Activated CD8-positive, alpha-beta memory T cell treated with anti-CD3 and anti-CD28 coated beads, Interleukin-2, amount 50 U/mL, for 4 hours (primary cell): Measurements from ENCODE around the gene TEX55.
"Not testable (repeated sequence)": the region's sequence is repeated elsewhere in the genome, so short reads cannot be mapped to it uniquely, and the experiment has no call there.

ENCODE experiments used
- DNase-seq: peaks from one replicate; pipeline ENCODE4 v3.0.0-alpha.2; 2020

The TEX55 gene

DNA sequence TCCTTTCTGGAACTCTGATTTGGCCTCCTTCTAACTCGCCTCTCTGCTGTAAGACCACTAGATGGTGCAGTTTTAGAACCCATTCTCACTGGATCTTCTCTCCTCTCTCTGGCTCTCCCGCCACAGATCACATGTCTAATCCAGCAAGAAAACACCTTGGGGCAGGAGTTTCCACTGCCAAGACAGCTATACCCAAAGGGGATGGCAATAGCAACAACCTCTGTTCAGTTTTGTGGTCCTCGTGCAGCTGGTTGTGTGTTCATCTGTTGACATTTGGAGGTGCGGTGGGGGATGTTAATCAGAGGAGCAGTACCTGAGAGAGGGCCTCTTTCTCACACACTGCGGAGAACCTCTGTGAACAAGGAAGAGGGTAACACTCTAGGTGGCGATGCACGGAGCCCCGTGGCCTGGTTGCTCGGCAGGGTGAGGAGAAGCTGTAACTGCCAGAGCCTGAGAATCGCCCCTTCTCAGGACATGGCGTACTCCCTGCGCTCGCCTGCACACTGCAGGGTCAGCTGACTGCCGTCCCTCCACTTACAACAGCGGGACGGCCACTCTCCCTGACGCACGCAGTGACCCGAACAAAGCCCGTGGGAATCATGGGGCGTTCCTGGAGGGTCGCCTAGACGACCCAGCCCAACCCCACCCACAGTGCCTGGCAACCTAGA, at the start of gene TEX55:
TEX55 (plus strand) TSS at position 666 of the 668 bp plus-strand sequence. CDS start 25 bp downstream, outside the sequence.
- DNase-seq = no peak

GRCh38 chr3:119098003-119098402, 48.0 kb upstream of the TEX55 start:
- DNase-seq = no peak

- DNase-seq = no peak
These were observed 47.2 kb upstream of the TEX55 start for GRCh38 chr3:119098619-119099222.

DNA sequence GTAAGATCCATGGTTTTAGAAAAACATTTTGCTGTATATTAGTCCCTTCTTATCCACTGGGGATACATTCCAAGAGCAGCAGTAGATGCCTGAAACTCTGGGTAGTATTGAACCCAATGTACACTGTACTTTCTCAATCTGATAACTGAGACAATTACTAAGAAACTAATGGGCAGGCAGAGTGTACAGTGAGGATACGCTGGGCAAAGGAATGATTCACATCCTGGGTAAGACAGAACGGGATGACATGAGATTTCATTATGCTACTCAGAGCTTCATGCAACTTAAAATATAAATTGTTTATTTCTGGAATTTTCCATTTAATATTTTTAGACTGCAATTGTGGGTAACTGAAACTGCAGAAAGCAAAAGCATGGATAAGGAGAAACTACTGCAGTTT, 46.2 kb upstream of the TEX55 start:
- DNase-seq = no peak

GRCh38 chr3:119104031-119104430, 41.9 kb upstream of the TEX55 start:
- no peak for DNase-seq

DNA sequence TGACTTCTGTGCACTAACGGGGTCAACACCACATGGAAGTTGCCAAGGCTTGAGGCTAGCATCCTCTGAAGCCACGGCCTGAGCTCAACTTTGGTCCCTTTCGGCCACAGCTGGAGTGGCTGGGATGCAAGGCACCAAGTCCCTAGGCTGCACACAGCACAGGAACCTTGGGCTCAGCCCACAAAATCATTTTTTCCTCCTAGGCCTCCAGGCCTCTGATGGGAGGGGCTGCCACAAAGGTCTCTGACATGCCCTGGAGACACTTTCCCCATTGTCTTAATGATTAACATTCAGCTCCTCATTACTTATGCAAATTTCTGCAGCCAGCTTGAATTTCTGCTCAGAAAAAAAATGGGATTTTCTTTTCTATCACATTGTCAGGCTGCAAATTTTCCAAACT, 27.6 kb upstream of the TEX55 start:
- not testable (repeated sequence) for DNase-seq

DNA sequence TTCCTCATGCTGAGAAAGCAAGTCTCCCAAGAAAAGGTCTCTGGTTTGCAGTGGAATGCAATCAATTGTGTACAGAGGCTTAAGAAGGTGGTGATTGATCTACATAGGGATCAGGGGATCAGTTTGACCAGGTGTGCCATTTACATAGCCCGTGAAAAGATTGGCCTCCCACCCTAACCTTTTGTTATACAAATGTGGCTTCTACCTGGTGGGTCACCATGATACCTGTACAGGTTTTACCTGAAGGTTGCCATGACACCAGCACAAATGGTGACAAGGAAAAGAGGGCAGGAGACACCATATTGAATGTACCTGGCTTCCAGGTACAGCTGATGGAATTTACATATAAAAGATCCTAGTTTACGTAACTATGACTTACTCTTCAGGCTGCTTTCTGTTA, 25.5 kb upstream of the TEX55 start:
- no peak for DNase-seq

DNA sequence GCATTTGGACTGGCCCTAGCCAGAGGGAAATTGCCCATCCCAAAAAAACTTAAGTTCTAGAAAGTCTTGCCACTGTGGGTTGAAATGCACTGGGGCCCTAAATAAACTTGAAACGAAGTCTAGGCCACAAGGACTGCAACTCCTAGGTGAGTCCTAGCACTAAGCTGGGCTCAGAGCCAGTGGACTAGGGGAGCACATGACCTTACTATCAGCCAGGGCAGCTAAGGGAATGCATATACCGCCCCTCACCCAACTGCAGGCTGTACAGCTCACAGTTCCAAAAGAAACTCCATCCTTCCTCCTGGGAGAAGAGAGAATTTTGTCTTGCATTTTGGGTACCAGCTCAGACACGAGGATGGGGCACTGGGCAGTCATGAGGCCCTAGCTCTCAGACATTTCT, 23.6 kb upstream of the TEX55 start:
- DNase-seq = no peak

- no peak for DNase-seq
These were observed 20.6 kb upstream of the TEX55 start for GRCh38 chr3:119125342-119125741.

- no peak for DNase-seq
These were observed 20.0 kb upstream of the TEX55 start for GRCh38 chr3:119125742-119126504.

- not testable (repeated sequence) for DNase-seq
These were observed 15.7 kb upstream of the TEX55 start for GRCh38 chr3:119130291-119130690.

DNA sequence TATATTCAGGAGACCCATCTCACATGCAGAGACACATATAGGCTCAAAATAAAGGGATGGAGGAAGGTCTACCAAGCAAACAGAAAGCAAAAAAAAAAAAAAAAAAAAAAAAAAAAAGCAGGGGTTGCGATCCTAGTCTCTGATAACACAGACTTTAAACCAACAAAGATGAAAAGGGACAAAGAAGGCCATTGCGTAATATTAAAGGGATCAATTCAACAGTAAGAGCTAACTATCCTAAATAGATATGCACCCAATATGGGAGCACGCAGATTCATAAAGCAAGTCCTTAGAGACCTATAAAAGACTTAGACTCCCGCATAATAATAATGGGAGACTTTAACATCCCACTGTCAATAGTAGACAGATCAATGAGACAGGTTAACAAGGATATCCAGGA, 13.7 kb upstream of the TEX55 start:
- DNase-seq = not testable (repeated sequence)

- not testable (repeated sequence) for DNase-seq
These were observed 6.6 kb upstream of the TEX55 start for GRCh38 chr3:119139360-119139759.

- no peak for DNase-seq
These were observed 5.5 kb upstream of the TEX55 start for GRCh38 chr3:119140466-119140865.

DNA sequence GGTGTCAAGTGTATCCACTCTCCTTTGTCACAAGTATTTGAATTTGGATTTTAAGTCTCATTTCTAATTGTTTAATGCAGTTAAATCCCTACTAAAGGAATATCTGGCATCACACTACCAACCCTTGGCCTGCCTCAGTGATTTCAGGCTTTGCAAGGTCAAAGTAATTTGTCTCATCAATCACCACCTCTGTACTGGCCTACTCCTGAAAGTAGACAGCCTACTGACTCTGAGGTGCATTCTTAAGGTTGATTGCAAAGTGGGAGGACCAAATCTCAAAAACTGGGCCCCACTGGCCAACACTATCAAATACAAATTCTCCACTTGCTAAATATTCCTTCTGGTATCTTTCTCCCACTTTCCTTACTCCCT, 851 bp upstream of the TEX55 start:
- DNase-seq = no peak

DNA sequence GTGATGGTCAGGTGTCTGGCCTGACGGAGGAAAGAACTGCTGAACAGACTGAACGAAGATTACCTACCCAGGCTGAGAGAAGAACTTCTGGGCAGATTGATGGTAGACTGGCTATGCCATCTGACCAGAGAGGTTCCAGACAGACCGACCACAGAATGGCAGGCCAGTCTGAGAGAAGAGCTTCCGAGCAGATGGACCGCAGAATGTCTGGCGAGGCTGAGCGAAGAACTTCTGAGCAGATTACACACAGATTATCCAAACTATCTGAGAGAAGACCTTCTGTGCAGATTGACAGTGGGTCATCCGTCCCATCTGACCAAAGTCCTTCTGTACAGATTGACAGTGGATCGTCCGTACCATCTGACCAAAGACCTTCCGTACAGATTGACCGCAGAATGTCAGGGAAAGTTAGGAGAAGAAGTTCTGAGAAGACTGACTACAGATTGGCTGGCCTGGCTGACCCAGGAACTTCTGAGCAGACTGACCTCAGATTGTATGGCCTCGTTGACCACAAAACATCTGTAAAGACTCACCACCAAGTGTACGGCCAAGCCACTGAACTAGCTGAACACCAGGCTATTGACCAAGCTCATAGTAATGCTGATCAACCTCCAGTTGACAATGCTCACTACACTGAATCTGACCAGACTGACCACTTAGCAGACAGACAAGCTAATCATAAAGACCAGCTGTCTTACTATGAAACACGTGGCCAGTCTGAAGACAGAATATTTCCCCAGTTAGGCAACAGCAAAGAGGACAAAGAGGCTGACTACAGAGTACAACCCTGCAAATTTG, 812 bp downstream of the TEX55 start:
- DNase-seq = no peak

- no peak for DNase-seq
These were observed 1.5 kb downstream of the TEX55 start for GRCh38 chr3:119147494-119147893.

DNA sequence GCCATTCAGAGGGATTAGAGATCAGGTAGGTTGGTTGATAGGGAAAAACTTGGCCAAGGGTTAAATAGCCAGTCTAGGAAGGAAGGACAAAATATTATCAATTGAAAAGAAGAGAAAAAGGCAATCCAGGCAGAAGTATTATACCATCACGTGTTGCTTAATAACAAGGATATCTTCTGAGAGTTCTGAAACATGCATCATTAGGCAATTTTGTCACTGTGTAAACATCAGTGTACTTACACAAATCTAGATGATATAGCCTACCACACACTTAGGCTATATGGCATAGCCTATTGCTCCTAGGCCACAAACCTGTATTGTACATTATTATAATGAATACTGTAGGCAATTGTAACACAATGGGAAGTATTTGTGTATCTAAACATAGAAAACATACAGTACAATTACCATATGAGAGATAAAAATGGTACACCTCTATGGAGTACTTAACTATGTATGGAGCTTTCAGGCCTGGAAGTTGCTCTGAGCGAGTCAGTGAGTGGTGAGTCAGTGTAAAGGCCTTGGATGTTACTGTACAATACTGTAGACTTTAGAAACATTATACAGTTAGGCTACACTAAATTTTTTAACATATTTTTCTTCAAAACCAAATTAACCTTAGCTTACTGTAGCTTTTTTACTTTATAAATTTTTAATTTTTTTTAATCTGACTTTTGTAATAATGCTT, 2.7 kb downstream of the TEX55 start:
- no peak for DNase-seq

GRCh38 chr3:119149484-119149883, 3.5 kb downstream of the TEX55 start:
- no peak for DNase-seq

DNA sequence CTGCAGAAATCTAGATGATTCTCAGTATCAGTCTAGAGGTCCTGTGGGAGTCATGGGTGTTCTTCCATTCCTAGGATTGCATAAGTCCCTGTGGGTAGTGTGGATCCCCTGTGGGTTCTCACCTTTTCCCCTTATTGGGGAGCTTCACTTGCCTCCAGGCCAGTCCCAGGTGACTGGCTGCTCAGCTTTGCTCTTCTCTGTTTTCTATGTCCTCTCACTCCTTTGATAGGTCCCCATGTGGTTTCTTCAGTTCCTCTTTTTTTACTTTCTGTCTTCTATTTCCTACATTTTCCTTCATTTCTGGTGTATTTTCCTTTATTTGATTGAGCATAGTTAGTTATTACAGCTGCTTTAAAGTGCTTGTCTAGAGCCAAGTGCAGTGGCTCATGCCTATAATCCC, 10.9 kb downstream of the TEX55 start:
- no peak for DNase-seq

GRCh38 chr3:119157971-119158370, 12.0 kb downstream of the TEX55 start:
- DNase-seq = no peak

GRCh38 chr3:119160361-119160760, 14.4 kb downstream of the TEX55 start:
- no peak for DNase-seq

DNA sequence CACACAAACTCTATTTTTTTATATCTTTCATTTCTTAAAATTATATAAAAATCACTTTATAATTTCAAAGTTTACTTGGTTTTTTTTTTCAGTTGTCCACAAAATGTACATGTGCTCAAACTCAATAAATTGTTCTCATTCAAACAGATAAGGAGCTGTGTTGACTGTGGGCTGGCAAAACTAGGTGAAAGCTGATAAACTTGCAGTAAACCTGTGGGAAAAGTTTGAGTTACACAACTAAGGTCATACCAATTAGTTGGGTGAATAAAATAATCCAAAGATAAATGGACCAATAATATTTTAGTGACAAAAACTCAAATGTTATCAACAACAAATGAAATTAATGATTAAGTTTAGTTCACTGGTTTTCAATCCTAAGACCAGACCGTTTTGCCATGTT, 14.8 kb downstream of the TEX55 start:
- no peak for DNase-seq
